SK-N-SH treated with all-trans-retinoic acid at 6 μM for 48 hours (cell line): ENCODE data around the gene NTN1.

Experiments used
- ATAC-seq: fragments of 200-7000 bp; cut with Tn5 transposase; 3 replicates; pipeline ENCODE4 v1.9.1; 2020; ENCODE audit warnings: mild to moderate bottlenecking, moderate library complexity
- ARNTL ChIP-seq: fragments of 450-650 bp; formaldehyde crosslinking; IDR thresholded peaks from 2 replicates; pipeline ENCODE4 v1.5.0; 2020; ENCODE audit warnings: low read depth, mild to moderate bottlenecking, moderate library complexity, borderline replicate concordance
- BACH2 ChIP-seq: fragments of 250-450 bp; sonication (Bioruptor Pico); IDR thresholded peaks from 2 replicates; pipeline ENCODE4 v1.9.0; 2021; ENCODE audit warnings: mild to moderate bottlenecking, borderline replicate concordance
- CREB5 ChIP-seq: fragments of 250-450 bp; sonication (Bioruptor Pico); IDR thresholded peaks from 2 replicates; pipeline ENCODE4 v1.5.1; 2020; ENCODE audit warnings: low read depth, mild to moderate bottlenecking, moderate library complexity
- CSDC2 ChIP-seq: fragments of 250-450 bp; sonication (Bioruptor Pico); IDR thresholded peaks from 2 replicates; pipeline ENCODE4 v1.5.0; 2020; ENCODE audit warnings: mild to moderate bottlenecking, moderate library complexity
- CSRNP3 ChIP-seq: fragments of 250-450 bp; sonication (Bioruptor Pico); IDR thresholded peaks from 2 replicates; pipeline ENCODE4 v1.5.1; 2021; ENCODE audit warnings: mild to moderate bottlenecking, moderate library complexity
- ESRRG ChIP-seq: fragments of 250-450 bp; sonication (Bioruptor Pico); IDR thresholded peaks from 2 replicates; pipeline ENCODE4 v1.6.1; 2021; ENCODE audit warnings: mild to moderate bottlenecking
- GLIS3 ChIP-seq: fragments of 250-450 bp; sonication (Bioruptor Pico); IDR thresholded peaks from 2 replicates; pipeline ENCODE4 v1.5.0; 2020; ENCODE audit warnings: mild to moderate bottlenecking, moderate library complexity
- ISL1 ChIP-seq: fragments of 250-450 bp; sonication (Bioruptor Pico); IDR thresholded peaks from 2 replicates; pipeline ENCODE4 v2.1.2; 2022; ENCODE audit warnings: mild to moderate bottlenecking, moderate library complexity
- OSR1 ChIP-seq: fragments of 250-450 bp; sonication (Bioruptor Pico); IDR thresholded peaks from 2 replicates; pipeline ENCODE4 v1.8.0; 2022; ENCODE audit warnings: moderate library complexity, mild to moderate bottlenecking, inconsistent platforms
- PATZ1 ChIP-seq: fragments of 250-450 bp; sonication (Bioruptor Pico); IDR thresholded peaks from 2 replicates; pipeline ENCODE4 v1.8.0; 2020; ENCODE audit warnings: mild to moderate bottlenecking, moderate library complexity, borderline replicate concordance
- POU6F1 ChIP-seq: fragments of 250-450 bp; sonication (Bioruptor Pico); IDR thresholded peaks from 2 replicates; pipeline ENCODE4 v1.8.0; 2021; ENCODE audit warnings: low read depth, mild to moderate bottlenecking, moderate library complexity, borderline replicate concordance
- PPARA ChIP-seq: fragments of 250-450 bp; sonication (Bioruptor Pico); IDR thresholded peaks from 2 replicates; pipeline ENCODE4 v1.5.0; 2020; ENCODE audit warnings: mild to moderate bottlenecking, borderline replicate concordance
- SNAI2 ChIP-seq: fragments of 250-450 bp; sonication (Bioruptor Pico); IDR thresholded peaks from 2 replicates; pipeline ENCODE4 v1.5.0; 2020; ENCODE audit warnings: mild to moderate bottlenecking, moderate library complexity
- TCF4 ChIP-seq: fragments of 250-450 bp; sonication (Bioruptor Pico); IDR thresholded peaks from 2 replicates; pipeline ENCODE4 v1.8.0; 2021; ENCODE audit warnings: mild to moderate bottlenecking, moderate library complexity, borderline replicate concordance
- TOX ChIP-seq: fragments of 250-450 bp; sonication (Bioruptor Pico); IDR thresholded peaks from 2 replicates; pipeline ENCODE4 v1.8.0; 2021; ENCODE audit warnings: mild to moderate bottlenecking, moderate library complexity, borderline replicate concordance
- TSHZ2 ChIP-seq: fragments of 250-450 bp; sonication (Bioruptor Pico); IDR thresholded peaks from 2 replicates; pipeline ENCODE4 v1.5.0; 2020; ENCODE audit warnings: mild to moderate bottlenecking, moderate library complexity
- ZC3H10 ChIP-seq: fragments of 250-450 bp; sonication (Bioruptor Pico); IDR thresholded peaks from 2 replicates; pipeline ENCODE4 v1.5.1; 2021; ENCODE audit warnings: mild to moderate bottlenecking, moderate library complexity
- ZFP3 ChIP-seq: fragments of 250-450 bp; sonication (Bioruptor Pico); IDR thresholded peaks from 2 replicates; pipeline ENCODE4 v1.5.0; 2020; ENCODE audit warnings: mild to moderate bottlenecking, moderate library complexity
- ZFP30 ChIP-seq: fragments of 450-650 bp; formaldehyde crosslinking; IDR thresholded peaks from 2 replicates; pipeline ENCODE4 v1.5.0; 2022; ENCODE audit warnings: mild to moderate bottlenecking, moderate library complexity
- ZNF565 ChIP-seq: fragments of 450-650 bp; formaldehyde crosslinking; conservative IDR thresholded peaks from 2 replicates; pipeline ENCODE4 v1.5.0; 2020; ENCODE audit warnings: low read depth, mild to moderate bottlenecking, moderate library complexity
- ZNF70 ChIP-seq: fragments of 450-650 bp; formaldehyde crosslinking; IDR thresholded peaks from 2 replicates; pipeline ENCODE4 v1.5.0; 2020; ENCODE audit warnings: mild to moderate bottlenecking, moderate library complexity
- ZNF8 ChIP-seq: fragments of 450-650 bp; formaldehyde crosslinking; IDR thresholded peaks from 2 replicates; pipeline ENCODE4 v1.5.0; 2020; ENCODE audit warnings: mild to moderate bottlenecking, moderate library complexity

The NTN1 gene

GRCh38 chr17:9241774-9242496 is 220.6 kb downstream of the NTN1 start:
- TF ChIP-seq PATZ1 (CRISPR knock-in tag) (no peak), TCF4 (CRISPR knock-in tag) (no peak), ZNF8 (CRISPR knock-in tag) (no peak), ZC3H10 (no peak), ESRRG (no peak), CSRNP3 (CRISPR knock-in tag) (no peak), ZFP30 (CRISPR knock-in tag) (no peak), TOX (CRISPR knock-in tag) (no peak), POU6F1 (CRISPR knock-in tag) (no peak), SNAI2 (CRISPR knock-in tag) (no peak), PPARA (CRISPR knock-in tag) (no peak), ZNF70 (no peak), ISL1 (CRISPR knock-in tag) (no peak), ZNF565 (no peak), GLIS3 (CRISPR knock-in tag) (no peak), OSR1 (CRISPR knock-in tag) (no peak), ARNTL (CRISPR knock-in tag) (no peak), ZFP3 (CRISPR knock-in tag) (no peak), BACH2 (CRISPR knock-in tag) (no peak), CSDC2 (CRISPR knock-in tag) (no peak)
- TF ChIP-seq, all 23 proteins: peak for 0
- ATAC-seq = no peak

- no peak for TF ChIP-seq TSHZ2 (CRISPR knock-in tag)
- no peak for TF ChIP-seq TCF4 (CRISPR knock-in tag)
- TF ChIP-seq CREB5 (CRISPR knock-in tag) = no peak
- TF ChIP-seq CSDC2 (CRISPR knock-in tag) = no peak
- no peak for TF ChIP-seq ARNTL (CRISPR knock-in tag)
- no peak for TF ChIP-seq ZNF70
- TF ChIP-seq ZNF8 (CRISPR knock-in tag) = no peak
- TF ChIP-seq PPARA (CRISPR knock-in tag) = no peak
- no peak for ATAC-seq
These were observed 221.2 kb downstream of the NTN1 start for GRCh38 chr17:9242497-9242881.
